B cell (primary cell): ENCODE results near the gene SMARCC1.

Experiments used
- CTCF ChIP-seq: fragments of 200-600 bp; IDR thresholded peaks from one replicate; pipeline ENCODE4 v1.8.0; 2022; ENCODE audit warnings: antibody characterized with exemption, mild to moderate bottlenecking
- EZH2 ChIP-seq: IDR thresholded peaks from 2 replicates; pipeline ENCODE4 v1.6.1; 2012; ENCODE audit warnings: borderline replicate concordance, low read depth, mild to moderate bottlenecking, moderate library complexity, low read length; ENCODE audit not compliant: insufficient read depth, poor library complexity, severe bottlenecking

DNA sequence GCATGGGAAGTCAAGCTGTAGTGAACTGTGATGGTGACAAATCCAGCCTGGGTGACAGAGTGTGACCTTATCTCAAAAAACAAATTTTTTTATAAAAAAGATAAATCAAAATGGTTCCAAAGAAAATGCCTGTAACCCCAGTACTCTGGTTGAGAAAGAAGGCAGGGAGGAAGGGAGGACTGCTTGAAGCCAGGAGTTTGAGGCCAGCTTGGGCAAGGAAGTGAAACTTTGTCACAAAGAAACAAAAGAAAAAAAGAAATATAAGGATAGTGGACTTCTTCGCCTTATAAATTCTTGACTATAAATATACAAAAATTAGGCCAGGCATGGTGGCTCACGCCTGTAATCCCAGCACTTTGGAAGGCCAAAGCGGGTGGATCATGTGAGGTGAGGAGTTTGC is 34.1 kb downstream of the SMARCC1 start:
- TF ChIP-seq CTCF (no peak), EZH2 (no peak)
